ENCODE measurements around the gene JMJD4.

Gene JMJD4, protein sequence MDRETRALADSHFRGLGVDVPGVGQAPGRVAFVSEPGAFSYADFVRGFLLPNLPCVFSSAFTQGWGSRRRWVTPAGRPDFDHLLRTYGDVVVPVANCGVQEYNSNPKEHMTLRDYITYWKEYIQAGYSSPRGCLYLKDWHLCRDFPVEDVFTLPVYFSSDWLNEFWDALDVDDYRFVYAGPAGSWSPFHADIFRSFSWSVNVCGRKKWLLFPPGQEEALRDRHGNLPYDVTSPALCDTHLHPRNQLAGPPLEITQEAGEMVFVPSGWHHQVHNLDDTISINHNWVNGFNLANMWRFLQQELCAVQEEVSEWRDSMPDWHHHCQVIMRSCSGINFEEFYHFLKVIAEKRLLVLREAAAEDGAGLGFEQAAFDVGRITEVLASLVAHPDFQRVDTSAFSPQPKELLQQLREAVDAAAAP

DNA sequence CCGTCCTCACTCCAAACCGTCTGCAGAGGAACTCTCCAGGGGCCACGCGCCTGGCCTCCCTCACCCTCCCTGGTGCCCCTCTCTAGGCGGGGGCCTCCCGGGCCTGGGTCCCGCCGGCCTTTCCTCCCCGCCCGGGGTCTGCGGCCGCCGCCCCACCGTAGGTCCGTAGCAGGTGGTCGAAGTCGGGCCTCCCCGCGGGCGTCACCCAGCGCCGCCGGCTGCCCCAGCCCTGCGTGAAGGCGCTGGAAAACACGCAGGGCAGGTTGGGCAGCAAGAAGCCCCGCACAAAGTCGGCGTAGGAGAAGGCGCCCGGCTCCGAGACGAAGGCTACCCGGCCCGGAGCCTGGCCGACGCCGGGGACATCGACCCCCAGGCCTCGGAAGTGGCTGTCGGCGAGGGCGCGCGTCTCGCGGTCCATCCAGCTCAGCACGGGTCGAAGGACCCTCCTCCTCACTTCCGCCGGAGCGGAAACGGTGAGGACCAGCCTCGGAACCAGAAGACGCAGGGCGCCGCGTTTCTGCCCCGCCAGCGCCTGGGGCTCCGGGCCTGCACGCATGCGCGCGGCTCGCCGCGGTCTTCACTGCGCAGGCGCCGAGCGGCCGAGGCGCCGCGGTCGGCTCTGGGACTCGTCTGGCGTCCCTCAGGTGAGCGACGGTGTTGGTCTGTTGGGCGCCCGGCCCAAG lies at the start of gene JMJD4, which contains the start of gene SNAP47:
Gene JMJD4, minus strand, starts transcription at position 447 of the 683 bp plus-strand sequence. Its CDS starts 29 bp downstream, at position 418.
Gene SNAP47, plus strand, starts transcription at position 580 of the 683 bp plus-strand sequence. CDS start 12,302 bp downstream, outside the sequence.
- no peak for DNase-seq (ENCODE audit: low read depth)

DNA sequence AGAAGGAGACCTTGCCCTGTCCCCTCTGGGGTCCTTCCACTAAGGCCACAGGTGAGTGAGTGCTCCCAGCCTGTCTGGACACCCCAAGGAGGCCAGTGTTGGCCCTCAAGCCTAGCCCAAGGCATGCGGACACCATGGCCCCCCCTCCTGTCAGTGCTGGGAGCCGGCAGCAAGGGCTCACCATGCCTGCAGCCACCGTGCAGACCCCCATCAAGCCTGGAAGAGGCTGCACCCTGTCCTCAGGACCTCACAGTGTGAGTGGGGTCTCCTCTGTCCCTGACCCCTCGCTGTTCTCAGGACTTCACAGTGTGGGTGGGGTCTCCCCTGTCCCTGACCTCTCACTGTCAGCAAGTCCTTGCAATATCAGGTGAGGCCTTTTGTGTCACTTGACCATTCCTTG lies 47.1 kb upstream of the JMJD4 start:
- no peak for DNase-seq (ENCODE audit: low read depth)

DNA sequence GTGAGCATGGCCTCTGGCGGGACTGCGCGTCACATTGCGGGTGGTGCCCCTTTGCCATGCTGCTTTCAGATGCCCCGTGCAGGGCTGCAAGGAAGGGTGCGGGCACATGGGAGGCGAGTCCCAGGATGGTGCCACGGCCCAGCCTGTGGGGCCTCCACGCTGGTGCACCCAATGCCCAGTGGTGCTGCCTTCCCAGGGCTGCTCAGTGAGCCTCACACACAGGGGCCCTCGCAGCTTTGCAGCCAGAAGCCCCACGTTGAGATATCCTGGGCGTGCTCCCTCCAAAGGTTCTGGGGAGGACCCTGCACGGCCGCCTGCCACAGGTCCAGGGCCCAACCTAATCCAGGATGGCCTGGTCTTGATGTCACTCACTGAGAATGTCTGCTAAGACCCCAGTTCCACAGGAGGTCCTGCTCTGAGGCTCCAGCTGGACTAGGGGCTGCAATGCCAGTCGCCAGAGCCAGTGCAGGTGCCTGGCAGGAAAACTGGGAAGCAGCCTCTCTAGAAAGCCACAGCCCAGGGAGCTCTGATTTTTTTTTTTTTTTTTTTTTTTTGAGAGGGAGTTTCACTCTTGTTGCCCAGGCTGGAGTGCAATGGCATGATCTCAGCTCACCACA lies 46.3 kb upstream of the JMJD4 start:
- no peak for DNase-seq (ENCODE audit: low read depth)

DNA sequence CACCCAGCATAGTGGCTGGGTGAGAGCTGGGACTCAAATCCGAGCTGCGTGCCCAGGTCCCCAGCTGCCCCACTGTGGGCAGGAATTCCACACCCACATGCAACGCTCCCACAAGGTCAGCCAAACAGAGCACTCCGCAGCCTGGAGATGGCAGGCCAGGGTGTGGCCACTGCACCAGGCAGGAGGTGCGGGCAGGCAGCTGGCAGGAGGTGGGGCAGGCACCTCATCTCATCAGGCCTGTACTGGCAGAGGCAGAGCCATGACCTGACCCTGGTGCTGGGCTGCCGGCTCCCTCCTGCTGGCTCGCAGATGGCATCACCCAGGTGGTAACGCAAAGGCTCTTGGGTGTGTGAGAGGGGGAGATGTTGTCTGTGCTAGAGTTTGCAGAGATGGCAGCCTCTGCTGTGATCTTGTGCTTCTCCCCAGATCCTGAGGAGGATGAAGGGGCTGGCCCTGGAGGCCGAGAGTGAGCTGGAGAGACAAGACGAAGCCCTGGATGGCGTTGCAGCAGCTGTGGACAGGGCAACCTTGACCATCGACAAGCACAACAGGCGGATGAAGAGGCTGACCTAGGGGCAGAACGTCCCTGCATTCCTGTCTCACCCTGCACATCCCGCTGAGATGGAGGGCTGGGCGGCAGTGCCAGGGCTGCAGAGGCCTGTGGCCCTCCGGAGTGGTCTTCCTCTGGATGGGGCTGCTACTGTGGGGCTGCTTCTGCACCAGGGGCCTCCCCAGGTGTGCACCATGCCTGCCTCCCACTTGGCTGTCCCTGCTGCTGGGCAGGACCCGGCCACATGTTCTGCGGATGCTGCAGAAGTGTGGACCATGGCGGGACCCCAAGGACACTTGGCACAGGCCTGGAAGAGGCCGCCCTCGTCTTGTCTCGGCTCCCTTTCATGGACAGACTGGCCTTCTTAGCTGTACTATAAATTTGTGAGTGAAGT lies 45.3 kb upstream of the JMJD4 start:
- no peak for DNase-seq (ENCODE audit: low read depth)

DNA sequence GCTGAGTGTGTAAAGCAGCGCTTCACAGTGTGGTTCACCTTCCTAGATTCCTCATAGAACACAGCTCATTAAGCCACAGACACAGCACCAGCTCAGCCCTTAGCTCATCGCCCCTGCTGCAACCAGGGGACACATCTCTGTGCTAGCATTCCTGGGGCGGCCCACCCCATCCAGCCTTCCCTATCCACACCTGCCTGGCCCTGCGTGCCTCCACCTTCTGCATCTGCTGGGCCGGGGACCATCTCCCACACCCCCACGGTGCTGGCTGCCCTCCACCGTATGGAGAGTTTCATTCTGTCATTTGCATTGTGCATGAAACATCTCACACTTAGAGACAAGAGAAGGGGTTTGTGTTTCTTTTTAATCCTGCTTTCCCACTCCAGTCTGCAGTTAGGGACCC lies 44.6 kb upstream of the JMJD4 start:
- DNase-seq (ENCODE audit: low read depth), result no peak

DNA sequence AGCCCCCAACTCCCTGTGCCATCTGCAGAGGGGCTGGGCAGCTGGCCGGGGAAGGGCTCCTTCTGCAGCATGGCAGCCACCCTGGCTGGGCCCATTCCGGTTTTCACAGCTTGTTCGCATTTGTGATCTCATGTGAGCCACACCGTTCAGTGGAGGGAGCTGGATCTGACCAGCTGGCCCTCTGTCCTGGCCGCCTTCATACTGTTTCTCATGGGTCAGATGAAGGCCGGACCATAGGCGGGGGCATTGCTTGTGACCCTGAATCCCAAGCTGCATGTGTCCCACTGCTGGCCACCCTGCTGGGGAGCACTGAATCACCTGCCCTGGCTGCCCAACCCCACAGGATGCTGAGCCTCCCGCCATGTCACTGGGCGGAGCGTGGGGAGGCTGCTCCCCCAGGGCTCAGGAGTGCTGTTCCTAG lies 43.9 kb upstream of the JMJD4 start:
- no peak for DNase-seq (ENCODE audit: low read depth)

DNA sequence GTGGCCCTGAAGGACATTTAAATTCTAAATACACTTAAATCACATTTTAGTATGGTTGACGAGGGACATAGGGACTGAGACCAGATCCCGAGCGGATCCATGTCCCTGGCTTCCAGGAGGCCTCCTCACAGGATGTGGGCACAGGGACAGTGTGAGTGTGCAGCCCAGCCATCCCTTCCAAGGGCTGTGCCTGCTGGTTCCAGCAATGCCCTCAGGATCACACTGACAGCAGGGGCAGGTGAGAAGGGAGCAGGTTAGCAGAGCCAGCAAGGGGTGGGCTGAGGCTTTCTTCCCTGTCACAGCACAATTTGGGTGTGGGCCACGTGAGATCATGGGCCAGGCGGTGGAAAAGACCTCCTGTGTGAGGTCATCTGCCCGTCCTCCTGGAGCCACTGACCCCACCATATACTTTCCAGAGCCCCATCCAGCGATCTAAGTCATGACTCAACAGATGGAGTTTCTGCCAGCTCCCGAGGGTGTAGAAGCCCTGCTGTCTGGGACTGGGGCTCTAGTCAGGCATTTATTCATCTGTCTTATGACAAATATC lies 43.4 kb upstream of the JMJD4 start:
- DNase-seq (ENCODE audit: low read depth), result no peak

DNA sequence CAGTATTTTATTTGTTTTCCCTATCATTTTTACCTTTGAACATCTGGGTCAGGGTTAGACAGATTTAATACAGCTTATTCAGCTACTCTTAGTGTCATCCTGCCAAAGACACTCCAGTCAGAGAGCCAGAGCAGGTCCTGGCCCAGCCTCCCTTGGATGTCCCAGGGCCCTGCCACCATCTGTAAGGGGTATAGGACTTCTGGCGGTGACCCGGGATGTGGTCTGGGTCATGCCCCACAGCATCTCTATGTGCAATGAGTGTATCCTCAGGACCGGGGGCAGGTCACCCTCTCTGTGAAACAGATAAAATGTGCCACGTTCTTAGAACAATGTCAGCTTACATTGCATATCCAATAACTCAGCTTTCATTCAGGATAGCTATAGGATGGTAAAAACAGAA lies 42.5 kb upstream of the JMJD4 start:
- no peak for DNase-seq (ENCODE audit: low read depth)

DNA sequence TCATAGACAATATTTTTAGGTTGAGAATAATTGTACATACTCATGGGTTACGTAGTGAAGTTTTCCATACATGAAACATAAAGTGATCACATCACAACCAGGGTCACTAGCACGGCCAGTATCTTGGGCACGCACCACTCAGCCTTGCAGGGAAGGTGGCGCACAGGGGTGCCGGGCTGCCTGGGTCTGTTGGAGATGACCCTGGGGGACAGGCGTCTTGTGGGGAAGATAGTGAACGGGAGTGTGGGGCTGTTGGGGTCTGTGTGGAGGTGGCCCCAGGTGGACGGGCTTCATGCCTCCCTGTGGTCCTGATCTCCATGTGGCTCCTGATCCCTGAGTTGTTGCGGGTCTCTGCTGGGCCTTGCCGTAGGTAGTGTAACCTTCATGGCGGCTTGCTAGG lies 42.1 kb upstream of the JMJD4 start:
- no peak for DNase-seq (ENCODE audit: low read depth)

DNA sequence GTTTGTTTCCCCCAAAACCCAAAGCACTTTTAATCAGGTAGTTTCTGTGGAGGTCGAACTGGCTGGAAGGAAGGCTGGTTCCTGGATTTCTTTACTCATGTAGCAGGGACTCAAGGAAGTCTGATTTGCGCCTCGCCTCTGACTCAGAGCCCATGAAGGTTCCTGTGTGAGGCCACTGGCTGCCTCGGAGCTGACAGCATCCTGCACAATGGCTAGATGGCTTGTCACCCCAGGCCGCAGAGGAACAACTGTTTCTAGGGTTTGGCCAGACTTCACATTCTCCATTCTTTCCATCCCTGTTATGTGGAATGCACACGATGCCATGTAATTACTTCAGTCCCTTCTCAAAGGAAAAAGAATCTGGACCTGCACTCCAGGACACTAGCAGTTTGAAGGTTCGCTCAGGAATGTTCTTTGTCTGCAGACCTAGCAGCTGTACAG lies 41.2 kb upstream of the JMJD4 start:
- no peak for DNase-seq (ENCODE audit: low read depth)

DNA sequence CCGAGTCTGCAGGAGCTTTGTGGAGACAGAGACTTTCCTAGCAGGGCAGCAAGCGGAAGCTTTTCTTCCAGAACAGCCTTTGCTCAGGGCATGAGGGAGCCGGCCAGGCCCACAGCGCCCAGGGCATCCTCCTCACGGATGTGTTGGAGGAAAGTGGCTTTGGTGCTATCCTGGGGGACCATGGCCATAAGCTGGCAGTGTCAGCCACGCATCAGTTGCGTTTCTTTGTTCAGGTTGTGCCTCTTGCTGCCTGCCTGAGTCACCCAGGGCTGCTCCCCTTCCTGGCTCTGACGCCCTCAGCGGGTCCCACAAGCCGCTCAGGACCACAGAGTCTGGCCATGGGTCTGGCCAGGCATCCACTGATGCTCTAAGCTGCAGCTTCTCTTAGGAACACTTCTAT lies 40.7 kb upstream of the JMJD4 start:
- no peak for DNase-seq (ENCODE audit: low read depth)

DNA sequence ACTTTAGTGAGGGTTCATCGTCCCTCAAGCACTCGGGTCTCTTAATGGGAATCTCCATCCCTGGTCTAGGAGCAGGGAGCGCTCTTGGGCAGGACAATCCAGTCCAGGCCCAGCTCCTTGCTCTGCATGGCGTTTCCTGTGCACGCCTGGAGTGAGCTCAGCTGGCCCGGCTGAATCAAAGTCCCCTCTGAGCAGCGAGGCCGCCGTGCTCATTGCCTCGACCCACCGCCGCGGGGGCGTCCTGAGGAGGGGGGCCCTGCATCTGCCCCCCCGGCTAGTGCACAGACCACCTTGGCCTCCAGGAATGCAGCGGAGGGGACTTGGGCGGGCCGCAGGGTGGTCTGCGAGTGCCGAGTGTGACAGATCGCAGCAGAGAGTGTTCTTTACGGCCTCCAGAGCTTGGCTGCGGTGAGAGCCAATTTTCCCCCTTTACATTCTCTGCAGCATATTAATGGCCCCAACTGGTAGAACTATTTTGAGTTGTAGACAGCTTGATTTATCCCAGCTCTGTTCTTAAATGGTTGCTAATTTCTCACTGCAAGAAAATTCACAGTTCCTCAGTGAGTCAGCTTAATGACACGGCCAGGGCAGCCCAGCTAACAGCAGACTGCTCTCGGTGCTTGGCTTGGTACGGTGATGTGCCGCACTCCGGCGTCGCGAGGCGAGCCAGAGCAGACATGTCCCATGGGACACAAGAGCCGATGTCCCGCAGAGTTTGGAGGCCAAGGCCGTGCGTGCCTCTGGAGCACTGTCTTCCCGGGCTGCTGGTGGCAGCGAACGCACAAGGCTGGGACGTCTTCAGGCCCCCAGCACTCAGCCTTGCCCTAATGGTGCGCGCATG lies 39.9 kb upstream of the JMJD4 start:
- no peak for DNase-seq (ENCODE audit: low read depth)

DNA sequence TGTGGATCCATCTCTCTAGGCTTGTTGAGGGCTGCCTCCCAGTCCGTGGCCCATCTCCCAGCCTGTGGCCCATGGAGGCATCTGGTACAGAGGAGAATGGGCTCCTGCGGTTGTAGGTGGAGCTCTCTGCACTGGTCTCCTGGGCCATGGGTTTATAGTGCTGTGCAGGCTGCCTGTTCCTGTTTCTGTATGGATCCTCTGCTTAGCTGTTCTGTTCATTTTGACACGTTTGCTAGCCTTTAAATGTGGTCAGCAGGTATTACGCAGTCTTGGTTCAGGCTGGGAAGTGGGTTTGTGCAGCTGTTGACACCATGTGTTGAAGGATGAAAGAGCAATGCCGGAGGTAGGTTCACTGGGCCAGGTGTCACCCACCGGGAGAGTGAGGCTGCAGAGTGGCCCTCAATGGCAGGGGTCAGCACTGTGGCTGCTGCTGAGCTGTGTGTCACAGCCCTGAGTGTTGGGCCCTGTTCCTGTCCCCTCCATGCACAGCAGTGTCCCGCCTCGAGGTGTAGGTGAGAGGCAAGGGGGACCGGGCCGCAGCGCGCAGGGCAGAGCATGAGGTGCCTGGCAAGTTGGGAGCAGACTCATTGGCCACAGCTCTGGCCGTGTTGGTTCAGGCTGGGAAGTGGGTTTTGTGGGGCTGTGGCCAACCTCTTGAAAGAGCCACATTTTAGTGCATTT lies 39.1 kb upstream of the JMJD4 start:
- no peak for DNase-seq (ENCODE audit: low read depth)

DNA sequence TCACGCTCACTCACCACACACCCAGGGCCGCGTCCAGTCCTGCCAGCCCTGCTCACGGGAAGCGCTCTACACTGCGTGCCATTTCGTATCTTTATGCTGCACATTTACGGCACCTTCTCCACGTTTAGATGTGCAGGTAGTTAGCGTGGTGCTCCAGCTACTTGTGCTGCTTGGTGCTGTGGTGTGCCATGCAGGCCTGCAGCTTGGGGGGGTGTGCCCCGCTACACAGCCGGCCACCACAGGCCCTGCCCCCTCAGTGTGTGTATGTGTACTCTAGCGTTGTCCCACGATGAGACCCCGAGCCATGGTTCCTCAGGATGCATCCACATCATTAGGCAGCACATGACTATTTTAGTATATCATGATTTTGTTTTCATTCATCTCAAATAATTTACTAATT lies 38.5 kb upstream of the JMJD4 start:
- DNase-seq (ENCODE audit: low read depth), result no peak

DNA sequence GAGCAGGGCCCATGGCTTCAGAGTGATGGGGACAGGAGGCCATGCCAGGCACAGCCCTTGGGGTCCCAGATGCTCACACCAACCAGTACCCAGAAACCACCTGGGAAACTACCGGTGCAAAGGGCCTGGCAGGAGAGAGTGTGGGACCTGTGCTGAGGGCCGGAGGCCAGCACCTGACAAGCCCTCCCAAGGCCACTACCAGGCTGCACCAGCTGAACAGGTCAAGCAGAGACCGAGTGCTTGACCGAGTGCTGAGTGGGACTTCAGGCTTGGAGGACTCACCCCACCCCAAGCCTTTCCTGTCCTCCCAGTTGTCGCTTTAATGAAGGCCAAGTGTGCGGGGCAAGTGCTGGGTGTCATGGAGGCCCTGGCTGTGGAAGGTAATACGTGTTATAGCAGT lies 36.7 kb upstream of the JMJD4 start:
- DNase-seq (ENCODE audit: low read depth), result no peak

DNA sequence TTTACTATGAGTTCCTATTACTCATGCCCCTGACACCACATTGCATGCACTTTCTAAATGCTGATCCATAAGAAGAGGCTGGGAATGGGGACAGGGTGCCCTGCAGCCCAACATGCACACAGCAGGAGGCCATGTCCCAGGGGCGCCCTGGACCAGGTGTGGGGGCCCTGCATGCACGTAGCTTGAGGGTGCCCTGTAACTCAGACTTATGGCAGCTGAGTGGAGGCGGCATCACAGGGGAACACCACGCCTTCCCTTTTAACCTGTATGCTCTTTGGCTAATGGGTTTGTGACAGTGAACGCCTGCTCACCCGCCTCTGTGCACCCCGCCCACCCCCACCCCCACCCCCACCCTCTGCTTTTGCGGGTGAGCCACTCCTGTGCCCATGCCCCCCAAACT lies 36.2 kb upstream of the JMJD4 start:
- DNase-seq (ENCODE audit: low read depth), result no peak

DNA sequence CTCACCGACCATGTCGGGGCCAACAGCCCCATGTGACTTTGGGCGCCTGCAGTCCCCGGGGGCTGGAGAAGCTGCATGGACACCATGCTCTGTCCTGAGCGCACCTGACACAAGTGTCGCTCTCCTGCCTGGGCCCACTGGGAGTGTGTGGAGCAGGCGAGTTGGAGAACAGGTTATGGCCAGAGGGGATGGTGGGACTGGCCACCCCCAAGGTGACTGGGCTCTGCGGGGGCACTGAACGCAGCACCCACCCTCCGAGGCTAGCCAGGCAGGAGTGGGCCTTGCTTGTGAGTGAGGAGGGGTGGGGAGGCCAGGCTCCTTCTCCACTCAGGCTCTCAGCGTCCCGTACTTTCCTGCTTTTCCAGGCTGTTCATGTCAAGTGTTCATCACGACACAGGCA lies 35.7 kb upstream of the JMJD4 start:
- DNase-seq (ENCODE audit: low read depth), result no peak

DNA sequence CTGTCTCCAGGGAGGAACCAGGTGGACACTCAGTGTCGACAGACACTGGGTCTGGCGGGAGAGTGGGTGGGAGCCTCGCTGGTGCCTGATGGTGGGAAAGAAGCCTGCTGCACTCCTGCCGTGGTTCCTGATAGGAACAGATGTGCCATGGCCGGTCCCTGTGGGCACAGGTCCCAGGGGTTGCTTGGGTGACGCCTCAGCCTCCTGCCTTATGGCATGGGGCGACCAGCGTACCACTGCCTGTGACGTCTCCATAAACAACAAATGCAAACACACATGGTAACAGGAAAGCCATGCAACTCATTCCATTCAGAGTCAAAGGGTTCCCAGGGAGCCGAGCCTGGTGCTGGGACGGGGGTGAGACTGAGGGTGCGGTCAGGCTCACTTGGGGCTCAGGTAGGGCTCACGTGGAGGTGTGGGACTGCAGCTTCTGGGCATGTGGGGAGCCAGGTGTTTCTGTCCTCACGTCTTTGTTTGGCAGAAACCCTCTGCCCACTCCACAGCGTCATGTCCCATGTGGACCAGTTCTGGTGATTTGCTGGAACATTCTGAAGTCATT lies 34.9 kb upstream of the JMJD4 start:
- DNase-seq (ENCODE audit: low read depth), result no peak

DNA sequence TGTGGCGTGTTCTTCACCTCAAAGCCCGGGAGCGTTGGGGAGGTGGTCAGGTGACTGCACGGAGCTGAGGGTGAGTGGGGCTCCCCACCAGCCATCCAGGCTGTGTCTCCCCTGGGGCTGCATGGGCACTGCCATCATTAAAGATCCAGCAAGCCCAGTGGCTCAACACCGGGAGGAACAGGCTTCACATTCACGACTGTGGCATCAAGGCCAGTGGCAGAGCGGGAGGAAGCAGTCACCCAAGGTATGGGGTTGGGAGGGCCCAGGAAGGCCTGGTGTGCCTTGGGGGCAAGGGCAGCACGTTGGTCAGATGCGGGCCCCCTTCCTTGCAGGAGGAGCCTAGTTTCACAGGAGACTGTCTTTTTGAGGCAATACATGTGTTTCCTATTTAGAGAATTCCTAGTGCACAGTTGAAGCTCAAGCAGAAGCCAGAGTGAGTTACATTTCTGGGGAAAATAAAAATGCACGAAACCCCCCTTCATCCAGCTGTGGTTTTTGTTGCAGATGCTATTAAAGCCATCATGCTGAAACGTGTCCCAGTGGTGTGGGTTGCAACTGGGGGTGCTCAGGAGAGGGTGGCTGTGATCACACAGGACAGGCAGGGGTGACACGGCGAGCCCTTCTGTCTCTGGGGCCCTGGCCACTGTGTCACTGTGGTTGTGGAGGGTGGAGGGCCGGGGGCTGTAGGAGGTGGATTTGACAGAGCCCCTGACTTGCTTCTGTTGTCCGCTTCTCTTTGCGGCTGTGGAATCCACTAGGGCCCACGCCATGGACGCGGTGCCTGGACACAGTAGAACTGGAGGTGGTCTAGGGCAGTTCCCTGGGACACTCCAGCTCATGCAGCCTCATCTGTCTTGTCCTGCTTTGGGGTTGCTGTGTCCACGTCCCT lies 34.2 kb upstream of the JMJD4 start:
- DNase-seq (ENCODE audit: low read depth), result no peak

Data from GM04503 (cell line).